Measurements from ENCODE around the gene CX3CL1.
A peak's percentile ranks its signal among the peaks of the same experiment; 100 is the strongest.
"Not testable (repeated sequence)": the region's sequence is repeated elsewhere in the genome, so short reads cannot be mapped to it uniquely, and the experiment has no call there.

The CX3CL1 gene

GRCh38 chr16:57357330-57358085 lies 14.8 kb upstream of the CX3CL1 start:
- no peak for DNase-seq

DNA sequence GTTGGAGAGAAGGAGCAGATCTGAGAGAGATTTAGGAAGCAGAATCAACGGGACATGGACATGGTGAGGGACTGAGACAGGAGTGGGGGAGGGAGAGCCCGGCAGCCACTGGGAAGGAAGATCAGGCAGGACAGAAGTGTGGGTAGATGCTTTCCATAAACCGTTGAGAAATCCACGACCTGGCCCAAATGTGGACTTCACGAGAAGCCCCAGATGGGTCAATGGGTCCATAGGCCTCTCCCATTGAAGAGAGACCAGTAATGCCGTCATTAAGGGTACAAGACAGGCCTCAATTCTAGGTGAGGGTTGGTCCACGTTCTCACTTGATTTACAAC lies 14.2 kb upstream of the CX3CL1 start:
- DNase-seq, result no peak

DNA sequence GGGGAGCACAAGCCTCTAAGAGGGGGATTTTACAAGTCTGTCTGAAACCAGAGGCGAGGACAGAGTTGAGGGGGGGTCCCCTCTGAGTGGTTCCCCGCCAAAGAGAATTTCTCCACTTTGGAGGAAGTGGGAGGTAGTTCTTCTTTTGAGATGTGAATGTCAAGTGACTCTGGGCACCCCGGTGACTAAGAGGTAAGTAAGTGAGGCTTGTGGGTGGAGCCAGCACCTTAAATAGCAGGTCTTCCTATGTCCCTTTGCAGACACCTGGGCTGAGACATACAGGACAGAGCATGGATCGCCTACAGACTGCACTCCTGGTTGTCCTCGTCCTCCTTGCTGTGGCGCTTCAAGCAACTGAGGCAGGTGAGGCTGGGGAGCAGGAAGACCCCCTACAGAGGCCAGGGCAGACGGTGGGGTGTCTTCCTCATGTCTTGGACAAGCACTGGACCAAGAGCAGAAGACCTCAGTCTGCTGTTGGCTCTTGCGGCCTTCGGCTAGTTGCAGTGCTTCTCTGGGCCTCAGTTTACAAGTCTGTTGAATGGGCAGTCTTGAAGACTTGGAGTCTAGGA lies 13.7 kb upstream of the CX3CL1 start, which contains the start of gene CCL22:
CCL22 (plus strand) TSS at position 257 of the 569 bp plus-strand sequence; CDS start at position 291, 34 bp downstream.
- no peak for DNase-seq

DNA sequence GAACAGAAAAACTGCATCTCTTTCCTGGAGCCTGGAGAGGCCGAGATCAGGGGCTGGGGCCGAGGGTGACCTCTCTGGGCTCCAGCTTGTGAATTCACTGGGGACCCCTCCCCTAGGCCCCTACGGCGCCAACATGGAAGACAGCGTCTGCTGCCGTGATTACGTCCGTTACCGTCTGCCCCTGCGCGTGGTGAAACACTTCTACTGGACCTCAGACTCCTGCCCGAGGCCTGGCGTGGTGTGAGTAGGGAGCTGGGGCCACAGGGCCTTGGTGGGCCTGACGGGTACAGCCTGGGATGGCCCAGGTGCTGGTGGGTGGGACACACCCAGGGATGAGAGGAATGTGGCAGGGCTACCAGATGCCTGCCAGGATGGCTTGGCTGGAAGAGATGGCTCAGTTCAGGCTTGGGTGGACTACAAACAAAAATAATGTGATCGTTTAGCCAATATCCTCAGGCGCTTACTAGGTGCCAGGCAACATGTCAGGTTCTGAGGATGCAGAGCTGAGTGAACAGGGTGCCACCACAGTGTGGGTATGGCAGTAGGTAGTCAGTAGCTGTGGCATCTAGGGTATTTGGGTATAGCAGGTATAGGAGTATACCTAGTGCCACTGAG lies 11.9 kb upstream of the CX3CL1 start:
- no peak for DNase-seq

DNA sequence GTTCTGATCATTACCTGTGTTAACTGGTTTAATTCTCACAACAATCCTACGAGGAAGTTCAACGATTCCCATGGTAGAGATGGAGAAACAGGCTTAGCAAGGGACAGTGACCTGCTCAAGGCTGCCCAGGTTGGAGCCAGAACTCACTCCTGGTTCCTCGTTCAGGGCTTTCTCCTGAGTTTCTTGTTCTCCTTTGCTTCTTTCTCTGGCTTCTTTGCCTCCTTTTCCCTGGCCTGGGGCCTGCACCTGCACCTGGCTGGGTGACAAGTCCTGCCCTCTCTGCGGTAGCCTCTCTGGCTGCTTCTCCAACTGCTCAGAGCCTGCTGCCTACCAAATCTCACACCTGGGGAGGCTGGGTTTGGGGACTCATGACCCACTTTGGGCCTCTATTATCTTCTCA lies 10.9 kb upstream of the CX3CL1 start:
- DNase-seq, result no peak

DNA sequence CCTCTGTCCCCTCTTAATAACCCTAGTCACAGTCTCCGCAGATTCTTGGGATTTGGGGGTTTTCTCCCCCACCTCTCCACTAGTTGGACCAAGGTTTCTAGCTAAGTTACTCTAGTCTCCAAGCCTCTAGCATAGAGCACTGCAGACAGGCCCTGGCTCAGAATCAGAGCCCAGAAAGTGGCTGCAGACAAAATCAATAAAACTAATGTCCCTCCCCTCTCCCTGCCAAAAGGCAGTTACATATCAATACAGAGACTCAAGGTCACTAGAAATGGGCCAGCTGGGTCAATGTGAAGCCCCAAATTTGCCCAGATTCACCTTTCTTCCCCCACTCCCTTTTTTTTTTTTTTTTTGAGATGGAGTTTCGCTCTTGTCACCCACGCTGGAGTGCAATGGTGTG lies 8.1 kb upstream of the CX3CL1 start:
- DNase-seq, result no peak

DNA sequence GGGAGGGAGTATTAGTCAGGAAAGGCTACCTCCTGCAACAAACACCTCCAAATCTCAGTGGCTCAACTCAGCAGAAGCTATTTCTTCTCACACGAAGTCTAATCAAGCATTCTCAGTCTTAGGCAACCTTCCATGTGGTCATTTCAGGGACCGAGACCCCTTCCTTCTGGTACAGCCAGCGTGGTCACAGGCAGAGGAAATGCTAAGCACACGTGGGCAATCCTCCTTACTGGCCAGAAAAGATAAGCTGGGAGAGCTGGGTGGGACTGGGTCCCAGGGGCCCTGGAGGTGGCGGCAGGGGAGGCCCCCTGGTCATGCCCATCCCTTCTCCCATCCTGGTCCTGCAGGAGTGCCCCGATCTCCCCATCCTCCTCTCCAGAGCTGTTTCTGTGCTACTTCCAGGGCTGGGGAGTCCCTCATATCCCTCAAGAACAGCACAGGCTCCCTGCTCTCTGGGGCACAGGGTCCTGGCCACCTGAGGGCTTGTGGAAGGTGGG lies 5.7 kb upstream of the CX3CL1 start:
- no peak for DNase-seq

GRCh38 chr16:57367116-57367752 lies 5.1 kb upstream of the CX3CL1 start:
- DNase-seq, result no peak

DNA sequence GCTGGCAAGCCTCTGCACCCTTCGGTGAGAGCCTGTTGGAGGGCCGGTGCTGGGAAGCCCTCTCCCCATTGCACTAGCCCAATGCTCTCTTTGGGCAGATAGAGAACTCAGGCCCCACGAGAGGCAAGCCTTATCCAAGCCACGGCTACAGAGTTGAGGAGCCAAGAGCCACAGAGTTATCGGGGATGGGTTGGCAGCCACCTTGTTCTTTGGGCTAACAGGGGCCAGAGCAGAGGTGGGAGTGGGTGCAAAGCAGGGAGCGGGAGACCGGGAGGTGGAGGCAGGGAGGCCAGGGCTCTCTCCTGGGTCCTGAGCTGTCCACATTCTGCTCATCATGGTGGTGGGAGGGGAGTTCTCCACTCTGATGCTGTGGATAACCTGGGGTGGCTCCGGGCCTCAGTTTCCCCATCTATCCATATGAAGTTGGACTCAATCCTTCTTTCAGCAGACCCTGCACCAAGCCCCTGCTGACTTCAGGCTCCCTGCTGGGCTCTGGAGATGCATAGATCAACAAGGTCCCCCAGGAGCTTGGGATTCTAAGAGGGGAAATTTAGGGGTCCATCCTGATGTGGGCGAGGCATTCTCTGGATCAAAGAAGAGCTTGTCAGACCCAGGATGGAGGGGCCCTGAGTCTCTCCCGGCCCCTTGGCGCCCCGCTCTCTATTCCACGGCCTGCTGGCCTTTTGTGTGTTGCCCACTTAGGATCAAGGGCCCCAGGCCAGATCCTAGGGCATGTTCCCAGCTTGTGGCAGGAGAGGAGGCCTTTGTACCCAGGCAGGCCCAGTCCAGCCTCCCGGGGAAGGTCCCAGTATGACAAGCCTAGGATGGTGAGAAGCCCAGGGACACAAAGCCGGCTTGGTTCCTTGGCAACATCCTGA lies 557 bp upstream of the CX3CL1 start:
- no peak for DNase-seq

- DNase-seq, result no peak
These were observed 1.0 kb downstream of the CX3CL1 start for GRCh38 chr16:57373117-57373947.

GRCh38 chr16:57374067-57374534 lies 1.8 kb downstream of the CX3CL1 start:
- peak; percentile 9 for DNase-seq

DNA sequence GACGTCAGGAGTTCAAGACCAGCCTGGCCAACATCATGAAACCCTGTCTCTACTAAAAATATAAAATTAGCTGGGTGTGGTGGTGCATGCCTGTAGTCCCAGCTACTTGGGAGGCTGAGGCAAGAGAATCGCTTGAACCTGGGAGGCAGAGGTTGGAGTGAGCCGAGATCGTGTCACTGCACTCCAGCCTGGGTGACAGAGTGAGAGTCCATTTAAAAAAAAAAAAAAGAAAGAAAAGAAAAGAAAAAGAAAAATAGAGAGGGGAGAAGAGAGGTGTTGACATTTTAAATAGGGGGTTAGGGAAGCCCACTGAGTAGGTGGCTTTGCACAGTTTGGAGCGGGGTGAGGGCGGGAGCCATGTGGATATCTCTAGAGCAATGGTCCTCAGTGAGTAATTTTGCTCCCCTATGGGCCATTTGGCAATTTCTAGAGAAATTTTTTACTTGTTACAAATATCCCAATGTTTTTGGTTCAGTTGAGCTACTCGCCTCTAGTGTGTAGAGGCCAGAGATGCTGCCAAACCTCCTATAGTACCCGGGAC lies 2.7 kb downstream of the CX3CL1 start:
- DNase-seq, result not testable (repeated sequence)

- no peak for DNase-seq
These were observed 4.1 kb downstream of the CX3CL1 start for GRCh38 chr16:57376313-57376818.

- peak; percentile 9 for DNase-seq
These were observed 5.0 kb downstream of the CX3CL1 start for GRCh38 chr16:57377080-57377841.

DNA sequence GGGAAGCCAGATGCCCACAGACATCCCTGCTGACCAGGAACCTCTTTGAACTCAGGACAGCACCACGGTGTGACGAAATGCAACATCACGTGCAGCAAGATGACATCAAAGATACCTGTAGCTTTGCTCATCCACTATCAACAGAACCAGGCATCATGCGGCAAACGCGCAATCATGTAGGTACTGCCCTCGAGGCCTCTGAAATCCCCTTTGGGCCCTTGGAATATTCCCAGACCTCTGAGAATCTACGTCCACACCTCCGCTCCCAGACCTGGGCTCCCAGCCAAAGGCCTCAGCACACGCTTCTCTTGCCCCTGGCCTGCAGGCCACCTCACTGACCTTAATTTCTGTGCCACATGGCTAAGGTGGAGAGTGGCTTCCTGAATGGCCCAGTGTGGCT lies 7.3 kb downstream of the CX3CL1 start:
- no peak for DNase-seq

DNA sequence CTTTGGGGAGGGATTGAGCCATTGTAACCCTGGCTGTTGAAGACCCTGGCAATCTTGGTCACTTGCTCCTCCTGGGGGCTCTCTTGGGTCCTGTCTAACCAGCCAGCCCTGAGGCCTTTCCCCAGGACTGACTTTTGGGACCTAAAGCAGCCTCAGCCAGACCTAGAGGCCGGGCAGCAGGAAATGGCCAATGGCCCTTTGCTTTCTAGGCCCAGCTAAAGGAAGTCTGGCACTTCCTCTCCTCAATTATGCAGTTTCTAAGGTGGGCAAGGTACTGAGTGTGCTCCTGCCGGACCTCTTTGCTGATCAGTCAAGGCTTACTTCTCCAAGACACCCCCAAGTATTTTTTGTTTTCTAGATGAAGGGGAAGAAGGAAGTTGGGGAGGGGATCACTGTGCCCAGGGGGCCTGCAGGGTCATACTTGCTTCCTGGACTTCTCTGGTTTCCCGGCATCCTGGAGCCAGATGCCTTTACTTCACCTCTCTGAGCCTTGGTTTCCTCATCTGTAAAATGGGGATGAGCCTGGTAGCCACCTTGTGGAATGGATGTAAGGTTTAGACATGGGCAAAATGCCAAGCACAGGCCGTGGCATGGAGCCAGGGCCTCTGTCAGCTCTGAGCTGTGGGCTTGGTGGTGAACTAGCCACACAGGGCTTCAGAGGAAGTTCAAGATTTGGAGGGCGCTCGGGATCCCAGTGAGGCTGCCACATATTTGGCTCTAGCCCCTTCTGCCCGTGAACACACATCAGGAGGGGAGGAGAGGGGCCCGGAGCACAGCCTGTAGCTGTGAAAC lies 8.6 kb downstream of the CX3CL1 start:
- no peak for DNase-seq

- no peak for DNase-seq
These were observed 9.7 kb downstream of the CX3CL1 start for GRCh38 chr16:57381791-57382534.

GRCh38 chr16:57382535-57383275 lies 10.4 kb downstream of the CX3CL1 start:
- no peak for DNase-seq
